WERI-Rb-1 (cell line): ENCODE results near the gene CCDC92B.

ENCODE experiments used
- DNase-seq: peaks from one replicate; pipeline ENCODE4 v3.0.0-alpha.2; 2020
- H3K27ac ChIP-seq: fragments of 250-450 bp; sonication (Bioruptor Pico); 2 replicates; pipeline ENCODE4 v1.5.1; 2020; ENCODE audit warnings: mild to moderate bottlenecking, moderate library complexity
- H3K27me3 ChIP-seq: fragments of 250-450 bp; sonication (Bioruptor Pico); 2 replicates; pipeline ENCODE4 v1.5.1; 2021; ENCODE audit warnings: mild to moderate bottlenecking, low read depth, moderate library complexity; ENCODE audit not compliant: insufficient read depth, severe bottlenecking
- H3K36me3 ChIP-seq: fragments of 250-450 bp; sonication (Bioruptor Pico); 2 replicates; pipeline ENCODE4 v1.5.1; 2020; ENCODE audit warnings: mild to moderate bottlenecking, moderate library complexity
- H3K4me3 ChIP-seq: 2 replicates; pipeline ENCODE4 v1.5.1; 2011; ENCODE audit warnings: low read depth, mild to moderate bottlenecking, control low read depth, low read length
- H3K9me3 ChIP-seq: fragments of 250-450 bp; sonication (Bioruptor Pico); 2 replicates; pipeline ENCODE4 v1.5.1; 2021; ENCODE audit warnings: mild to moderate bottlenecking, moderate library complexity; ENCODE audit not compliant: severe bottlenecking
- CTCF ChIP-seq: IDR thresholded peaks from 2 replicates; pipeline ENCODE4 v1.5.1; 2011; ENCODE audit warnings: low read depth, mild to moderate bottlenecking, control low read depth, inconsistent platforms, low read length

CCDC92B gene

GRCh38 chr17:2703606-2704005 lies 45.8 kb downstream of the CCDC92B start:
- no peak for TF ChIP-seq CTCF
- Histone ChIP-seq H3K27ac (no peak overlapping the region), H3K9me3 (no peaks in the 10 kb centered on the region), H3K36me3 (peaks cover 52% of the 10 kb centered on the region), H3K4me3 (no peak overlapping the region), H3K27me3 (no peaks in the 10 kb centered on the region)
- DNase-seq, result no peak

GRCh38 chr17:2703181-2703580 lies 46.3 kb downstream of the CCDC92B start:
- Histone ChIP-seq H3K36me3 (peaks cover 56% of the 10 kb centered on the region), H3K9me3 (no peaks in the 10 kb centered on the region), H3K4me3 (no peak overlapping the region), H3K27me3 (no peaks in the 10 kb centered on the region), H3K27ac (no peak overlapping the region)
- TF ChIP-seq CTCF, result no peak
- DNase-seq, result no peak

- Histone ChIP-seq H3K9me3 (no peaks in the 10 kb centered on the region), H3K4me3 (no peak overlapping the region), H3K36me3 (peaks cover 67% of the 10 kb centered on the region), H3K27ac (no peak overlapping the region), H3K27me3 (no peaks in the 10 kb centered on the region)
- no peak for DNase-seq
- TF ChIP-seq CTCF, result 0 out of 2 replicates have a peak, but pooled peaks have one; percentile 2
These were observed 47.3 kb downstream of the CCDC92B start for GRCh38 chr17:2701996-2702741.

- H3K4me3 ChIP-seq, result no peak overlapping the region
- no peak overlapping the region for H3K27ac ChIP-seq
- no peaks in the 10 kb centered on the region for H3K27me3 ChIP-seq
- no peaks in the 10 kb centered on the region for H3K9me3 ChIP-seq
- no peak for TF ChIP-seq CTCF
- H3K36me3 ChIP-seq, result peaks cover 75% of the 10 kb centered on the region
- peak; percentile 5 for DNase-seq
These were observed 48.1 kb downstream of the CCDC92B start for GRCh38 chr17:2701161-2701995.

- Histone ChIP-seq H3K9me3 (no peaks in the 10 kb centered on the region), H3K36me3 (peaks cover 82% of the 10 kb centered on the region), H3K27ac (no peak overlapping the region), H3K4me3 (no peak overlapping the region), H3K27me3 (no peaks in the 10 kb centered on the region)
- peak; percentile 6 for DNase-seq
- TF ChIP-seq CTCF, result no peak
These were observed 48.8 kb downstream of the CCDC92B start for GRCh38 chr17:2700491-2701141.
